GM18508 (cell line): ENCODE data around the gene MACROD2.
"Not testable (repeated sequence)": the region's sequence is repeated elsewhere in the genome, so short reads cannot be mapped to it uniquely, and the experiment has no call there.

ENCODE experiments used
- ATAC-seq: cut with Tn5 transposase; IDR thresholded peaks from one replicate; pipeline ENCODE4 v1.9.1; 2021; ENCODE audit warnings: moderate number of reproducible peaks; ENCODE audit not compliant: insufficient read depth, unreplicated experiment

Gene MACROD2

DNA sequence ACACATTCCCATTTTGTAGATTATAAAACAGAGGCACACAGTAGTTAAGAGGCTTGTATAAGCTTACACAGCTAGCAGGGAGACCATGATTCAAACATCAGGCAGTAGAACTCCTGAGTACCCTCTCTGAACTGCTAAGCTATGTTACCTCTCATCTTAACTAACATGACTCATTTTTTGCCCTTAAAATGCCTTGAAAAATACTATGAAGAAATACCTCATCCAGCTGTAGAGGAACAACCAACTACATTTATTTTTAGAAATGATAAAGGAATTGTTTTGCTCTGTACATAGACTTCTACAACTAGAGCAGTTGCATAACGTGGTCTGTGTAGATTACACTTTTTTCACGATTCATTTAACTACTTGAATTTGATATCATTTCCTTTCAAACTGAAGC, 240.0 kb downstream of the MACROD2 start:
- no peak for ATAC-seq

DNA sequence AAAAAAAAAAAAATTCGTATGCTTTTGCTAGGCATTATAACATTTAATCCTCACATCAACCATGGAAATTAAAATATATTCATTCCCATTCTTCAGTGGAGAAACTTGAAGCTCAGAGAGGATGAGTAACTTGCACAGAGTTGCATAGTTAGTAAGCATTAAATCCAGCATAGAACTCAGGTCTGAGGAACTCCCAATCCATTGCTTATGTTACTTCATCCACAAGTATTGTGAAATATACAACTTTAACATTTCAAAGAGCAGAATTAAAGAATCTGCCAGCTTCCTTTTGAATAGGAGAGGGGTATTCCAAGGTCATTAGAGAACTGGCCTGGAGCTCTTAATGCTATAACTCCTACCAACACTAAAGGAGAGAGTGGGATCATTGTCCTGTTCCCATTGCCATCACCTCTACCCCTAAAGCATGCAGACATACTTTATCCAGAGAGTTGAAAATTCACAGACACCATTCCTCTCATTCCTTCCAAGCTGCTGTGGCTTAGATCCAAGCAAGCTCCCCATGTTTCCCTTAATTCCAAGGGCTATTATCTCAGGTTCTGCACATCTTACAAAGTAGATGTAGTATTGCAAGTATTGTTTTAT, 250.2 kb downstream of the MACROD2 start:
- ATAC-seq = no peak

DNA sequence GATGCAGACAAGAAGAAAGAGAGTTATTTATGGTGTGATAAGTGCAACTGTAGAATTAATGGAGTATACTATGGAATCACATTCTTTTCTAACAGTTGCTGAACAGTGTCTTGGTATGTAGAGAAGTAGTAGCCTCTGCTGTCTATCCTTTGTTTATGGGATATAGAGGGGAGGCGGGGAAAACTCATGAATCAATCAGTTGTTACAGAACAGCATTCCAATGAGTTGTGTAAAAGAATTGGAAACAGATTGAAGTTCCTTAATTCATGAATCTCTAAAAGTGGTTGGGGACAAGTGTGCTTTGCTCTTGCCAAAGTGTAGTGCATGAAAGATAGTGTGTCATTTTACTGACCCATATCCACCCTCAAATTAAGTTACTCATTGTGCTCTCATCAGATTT, 264.4 kb downstream of the MACROD2 start:
- ATAC-seq = no peak

DNA sequence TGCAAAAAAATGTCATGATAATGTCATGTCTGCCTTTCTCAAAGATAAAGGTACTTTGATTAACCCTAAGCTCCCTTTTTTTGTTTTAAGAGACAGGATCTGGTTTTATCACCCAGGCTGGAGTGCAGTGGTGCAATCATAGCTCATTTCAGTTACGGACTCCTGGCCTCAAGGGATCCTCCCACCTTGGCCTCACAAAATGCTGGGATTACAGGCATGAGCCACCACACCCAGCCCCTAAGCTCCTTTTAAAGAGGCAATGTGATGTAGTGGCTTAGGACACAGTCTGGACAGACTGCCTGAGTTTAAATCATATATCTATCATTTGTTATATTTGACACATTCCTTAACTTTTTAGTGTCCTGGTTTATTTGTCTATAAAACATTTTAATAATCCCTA, 265.1 kb downstream of the MACROD2 start:
- ATAC-seq = no peak

DNA sequence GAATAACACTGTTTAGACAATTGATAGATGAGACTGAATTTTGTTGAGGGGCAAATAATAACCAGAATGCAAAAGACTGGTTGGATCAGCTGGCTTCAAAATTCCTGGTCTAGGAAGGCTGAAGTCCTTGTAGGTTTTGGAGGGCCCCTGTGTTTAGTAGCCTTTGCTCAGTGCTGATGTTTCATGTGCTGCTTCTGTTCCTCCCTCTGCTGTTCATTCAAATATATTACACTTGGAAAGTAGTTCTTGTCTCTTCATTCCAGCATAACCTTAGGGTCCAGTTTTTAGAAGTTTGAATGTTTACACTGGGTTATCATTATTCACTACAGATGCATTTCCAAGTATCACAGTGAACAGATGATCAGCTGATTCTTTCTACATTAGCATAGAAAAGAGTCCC, 269.6 kb downstream of the MACROD2 start:
- ATAC-seq = no peak

DNA sequence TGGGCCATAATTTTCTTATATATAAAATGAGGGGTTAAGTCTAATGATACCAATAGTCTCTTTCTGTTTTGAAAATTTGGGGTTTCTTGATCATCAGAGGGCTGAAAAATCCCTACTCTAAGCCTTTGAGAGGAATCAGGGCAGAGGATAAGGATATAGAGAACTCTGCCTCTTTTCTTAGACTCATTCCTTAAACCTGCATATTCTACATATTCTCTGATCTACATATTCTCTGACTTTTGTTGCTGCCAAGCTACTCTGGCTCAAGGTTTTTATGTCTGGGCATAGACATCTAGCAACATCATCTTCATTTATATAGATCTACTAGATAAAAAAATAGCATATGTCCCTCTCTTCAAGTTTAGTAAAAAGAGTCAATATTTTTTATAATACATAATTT, 270.9 kb downstream of the MACROD2 start:
- ATAC-seq = no peak

DNA sequence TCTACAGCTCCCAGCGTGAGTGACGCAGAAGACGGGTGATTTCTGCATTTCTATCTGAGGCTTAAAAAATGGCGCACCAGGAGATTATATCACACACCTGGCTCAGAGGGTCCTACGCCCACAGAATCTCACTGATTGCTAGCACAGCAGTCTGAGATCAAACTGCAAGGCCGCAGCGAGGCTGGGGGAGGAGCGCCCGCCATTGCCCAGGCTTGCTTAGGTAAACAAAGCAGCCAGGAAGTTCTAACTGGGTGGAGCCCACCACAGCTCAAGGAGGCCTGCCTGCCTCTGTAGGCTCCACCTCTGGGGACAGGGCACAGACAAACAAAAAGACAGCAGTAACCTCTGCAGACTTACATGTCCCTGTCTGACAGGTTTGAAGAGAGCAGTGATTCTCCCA, 275.4 kb downstream of the MACROD2 start:
- not testable (repeated sequence) for ATAC-seq

DNA sequence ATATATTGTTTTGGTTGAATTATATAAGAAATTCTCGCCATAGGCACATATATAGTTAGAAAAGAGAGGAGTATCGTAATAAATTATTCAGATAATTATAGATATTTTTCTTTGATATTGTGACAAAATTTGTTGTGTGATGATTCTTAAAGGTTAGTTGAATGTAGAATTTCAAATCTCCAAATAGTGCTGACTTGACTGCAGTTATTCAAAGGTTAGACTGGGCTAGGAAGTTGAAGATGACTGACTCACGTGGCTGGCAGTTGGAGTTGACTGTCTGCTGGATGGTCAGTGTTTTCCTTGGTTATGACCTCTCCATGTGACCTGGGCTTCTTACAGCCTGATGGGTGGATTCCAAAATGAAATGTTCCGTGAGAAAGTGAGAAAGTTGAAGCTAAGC, 286.8 kb downstream of the MACROD2 start:
- ATAC-seq = no peak

DNA sequence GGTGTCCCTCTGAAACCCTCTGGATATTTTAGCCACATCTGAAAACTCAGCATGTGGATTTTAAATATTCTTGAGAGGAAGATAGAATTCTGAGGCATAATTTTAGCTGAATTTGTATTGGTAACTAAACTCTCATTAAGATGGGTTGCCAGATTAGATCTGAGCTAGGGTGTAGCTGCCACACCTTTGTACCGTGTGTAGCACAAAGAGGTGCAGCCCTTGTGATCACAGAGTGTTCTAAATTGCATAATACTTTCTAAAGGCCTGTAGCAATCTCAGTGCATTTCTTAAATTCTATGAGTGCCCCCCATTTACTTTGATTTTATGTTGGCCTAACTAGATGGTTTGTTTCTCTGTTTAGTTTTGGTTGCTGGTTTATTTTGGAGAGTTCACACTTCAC, 289.1 kb downstream of the MACROD2 start:
- no peak for ATAC-seq

DNA sequence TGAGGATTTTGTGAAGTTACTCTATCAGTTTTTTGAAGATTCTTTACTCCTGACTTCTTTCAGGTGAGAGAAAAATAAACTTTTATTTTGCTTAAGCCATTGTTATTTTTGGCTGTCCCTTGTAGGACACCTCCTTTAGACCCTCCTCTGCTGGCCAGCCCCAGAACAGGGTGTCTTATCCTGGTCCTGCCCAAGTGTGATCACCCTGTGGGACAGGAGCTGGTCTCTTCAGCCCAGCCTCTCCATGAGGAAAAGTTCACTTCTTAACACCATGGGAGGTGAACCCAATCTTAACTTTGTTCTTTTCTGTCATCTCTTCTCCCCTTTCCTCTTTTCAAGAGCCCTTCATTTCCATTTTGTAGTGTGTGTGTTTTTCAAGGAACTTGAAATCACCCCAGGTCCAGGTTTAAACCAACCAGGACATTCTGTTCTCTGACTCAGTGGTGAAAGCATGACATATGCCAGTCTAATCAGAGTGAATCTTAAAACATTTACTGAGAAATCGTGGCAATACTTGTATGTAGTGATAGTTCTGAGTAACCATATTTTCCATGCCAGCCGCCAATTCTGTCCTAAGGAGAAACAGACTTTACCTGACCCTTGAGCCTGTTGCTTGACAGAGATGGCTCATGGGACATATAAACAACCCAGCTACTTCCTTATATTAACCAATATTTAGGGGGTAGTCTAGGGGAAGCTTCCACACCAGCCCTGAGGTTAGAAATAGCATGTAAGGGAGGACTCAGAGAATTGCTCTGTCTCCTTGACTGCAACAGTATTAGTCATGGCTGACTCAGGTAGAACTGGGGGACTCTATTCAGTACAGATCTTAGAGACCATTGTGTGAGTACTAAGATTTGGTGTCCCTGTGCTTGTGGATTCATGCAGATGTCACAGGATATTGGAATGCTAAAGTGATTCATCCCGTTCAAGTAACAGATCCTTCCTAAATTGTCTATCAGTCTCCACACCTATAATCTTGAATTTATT, 293.3 kb downstream of the MACROD2 start:
- ATAC-seq = no peak

DNA sequence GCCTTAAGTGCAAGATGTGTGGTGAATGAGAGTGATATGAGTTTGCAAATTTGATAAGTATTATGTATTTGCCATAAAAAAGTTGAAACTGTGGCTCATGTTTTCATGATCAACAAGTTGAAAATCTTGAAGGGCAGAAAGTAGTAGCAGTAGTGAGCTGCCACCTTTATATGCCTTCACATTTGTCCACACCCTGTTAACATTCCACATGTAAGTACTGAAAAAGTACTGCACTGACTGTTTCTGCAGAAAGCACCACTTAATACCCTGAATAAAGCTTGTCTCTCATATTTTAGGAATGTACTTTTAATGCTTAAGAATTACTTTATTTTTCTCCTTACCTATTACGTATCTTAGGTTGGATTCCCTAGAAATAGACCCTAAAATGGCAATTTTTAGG, 296.2 kb downstream of the MACROD2 start:
- ATAC-seq = no peak

DNA sequence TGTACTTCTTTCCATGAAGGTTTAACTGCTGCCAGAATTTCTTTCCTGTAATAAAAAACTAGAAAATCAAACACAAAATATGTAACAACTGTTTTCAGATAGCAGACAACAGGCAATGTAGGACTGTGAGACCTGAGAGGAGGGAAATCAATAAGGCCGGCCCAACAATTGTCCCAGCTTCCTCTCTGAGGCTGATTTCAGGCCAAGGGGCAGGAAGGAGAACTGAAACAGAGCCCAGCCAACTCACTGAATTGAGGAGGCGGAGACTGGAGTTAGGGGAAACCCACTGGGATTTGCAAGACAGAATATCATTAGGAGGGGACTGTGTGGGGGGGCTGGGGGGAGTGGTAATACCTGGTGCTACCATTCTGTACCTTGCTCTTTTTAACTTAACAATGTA, 299.9 kb downstream of the MACROD2 start:
- ATAC-seq = no peak

DNA sequence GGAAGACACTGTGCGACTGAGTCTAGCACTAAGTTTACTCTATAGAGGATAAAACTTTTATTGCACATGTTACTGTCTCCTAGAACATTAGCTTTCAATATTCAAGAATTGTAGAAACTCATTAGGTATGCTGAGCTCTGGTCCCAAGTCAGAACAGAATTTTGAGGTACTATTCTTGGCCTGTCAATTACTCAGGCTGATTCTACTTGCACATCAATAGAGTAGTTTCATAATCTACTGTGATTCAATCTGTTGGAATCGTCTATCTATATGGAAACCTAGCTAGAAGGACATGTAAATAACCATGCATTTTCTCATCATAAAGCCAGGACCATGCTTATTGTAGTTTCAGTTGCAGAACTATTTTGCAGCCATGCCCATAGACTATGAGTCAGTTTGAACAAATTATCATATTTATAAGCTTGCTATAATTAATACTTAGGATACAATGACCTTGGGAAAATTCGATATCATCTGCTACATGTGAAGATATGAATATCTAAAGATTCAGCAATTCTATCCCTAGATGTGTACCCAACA, 300.5 kb downstream of the MACROD2 start:
- no peak for ATAC-seq

DNA sequence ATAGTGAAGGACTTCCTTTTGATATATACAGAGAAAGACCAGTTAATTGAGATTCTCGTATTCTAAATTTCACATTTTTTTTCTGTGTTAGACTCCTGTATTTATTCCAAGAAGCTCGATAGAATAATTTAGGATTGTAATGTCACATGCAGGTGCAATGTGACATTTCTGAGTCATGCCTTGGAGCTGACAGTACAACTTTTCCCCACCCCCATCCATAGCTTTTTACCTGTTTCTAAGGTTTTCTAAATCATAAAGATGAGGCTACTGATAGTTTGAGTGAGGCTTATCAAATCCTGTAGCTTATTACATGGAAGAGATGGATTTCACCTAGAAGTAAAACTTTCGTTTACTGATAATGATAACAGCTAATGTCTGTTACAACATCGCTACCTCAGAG, 304.5 kb downstream of the MACROD2 start:
- ATAC-seq = no peak

DNA sequence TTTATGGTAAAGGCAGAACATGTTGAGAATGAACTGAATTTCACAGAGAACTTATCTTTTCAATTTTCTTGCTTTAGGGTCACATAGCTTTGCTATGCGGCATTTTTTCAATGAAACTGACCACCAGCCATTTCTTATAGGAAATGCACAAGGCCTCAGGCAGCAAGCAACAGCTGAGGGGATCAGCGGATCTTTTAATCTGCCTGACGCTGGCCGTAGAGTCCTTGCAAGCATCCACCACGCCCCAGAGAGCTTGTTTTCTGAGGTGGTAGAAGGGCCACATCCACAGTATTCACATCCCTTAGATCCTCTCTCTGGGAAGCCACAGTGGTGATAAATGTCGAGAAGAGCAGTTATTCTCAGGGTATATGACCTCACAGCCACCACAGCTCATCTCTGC, 307.8 kb downstream of the MACROD2 start:
- no peak for ATAC-seq

DNA sequence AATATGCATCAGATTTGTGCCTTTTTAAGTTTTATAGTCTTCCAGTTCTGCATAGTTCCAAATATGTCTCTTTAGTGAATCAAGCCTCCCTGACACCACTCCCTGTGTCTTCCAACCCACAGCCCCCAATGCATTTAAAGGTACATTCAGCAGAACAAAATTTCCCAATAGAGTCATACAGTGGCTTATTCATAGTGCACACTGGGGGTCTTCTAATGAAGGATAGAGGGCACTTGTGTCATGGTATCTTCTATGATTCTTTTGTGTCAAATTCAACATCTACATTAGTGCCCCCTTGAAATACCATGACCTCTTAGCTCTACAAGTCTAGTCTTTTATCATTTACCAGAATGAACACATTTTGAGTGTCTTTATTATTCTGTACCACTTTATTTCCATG, 308.3 kb downstream of the MACROD2 start:
- no peak for ATAC-seq

DNA sequence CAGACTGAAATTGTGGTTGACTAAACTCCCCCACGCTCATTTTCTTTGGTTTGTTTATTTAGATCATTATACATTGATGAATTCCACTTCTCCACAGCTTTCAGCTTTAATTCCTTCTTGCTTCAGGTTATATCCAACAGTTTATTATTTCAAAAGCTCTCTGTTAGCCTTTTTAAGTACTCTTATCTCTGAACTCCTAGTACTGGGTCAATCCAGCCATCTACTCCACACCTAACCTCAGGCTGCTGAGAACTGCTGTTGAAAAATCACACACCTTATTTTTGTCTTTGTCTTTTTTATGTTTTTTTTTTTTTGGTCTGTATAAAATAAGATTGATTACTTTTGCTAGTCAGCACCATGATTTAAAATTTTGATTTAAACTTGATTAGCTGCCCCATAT, 309.2 kb downstream of the MACROD2 start:
- no peak for ATAC-seq

DNA sequence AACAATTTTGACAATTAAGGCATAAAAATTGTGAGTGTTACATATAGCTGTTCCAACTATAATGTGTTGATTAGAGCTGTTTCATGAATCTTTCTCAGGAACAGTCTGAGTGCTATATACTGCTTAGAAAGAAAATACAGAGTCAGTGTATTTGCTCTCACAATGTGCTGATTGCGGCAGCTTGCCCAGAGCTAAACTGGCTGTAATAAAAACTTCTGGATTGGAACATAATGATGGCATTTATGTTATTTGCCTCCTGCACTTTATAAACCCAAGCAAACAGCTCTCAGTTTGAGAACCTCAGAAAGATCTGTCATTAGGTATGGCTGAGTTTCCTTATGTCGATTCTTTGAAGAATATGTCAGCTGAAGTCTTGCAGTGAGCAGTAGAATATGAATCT, 312.6 kb downstream of the MACROD2 start:
- no peak for ATAC-seq

DNA sequence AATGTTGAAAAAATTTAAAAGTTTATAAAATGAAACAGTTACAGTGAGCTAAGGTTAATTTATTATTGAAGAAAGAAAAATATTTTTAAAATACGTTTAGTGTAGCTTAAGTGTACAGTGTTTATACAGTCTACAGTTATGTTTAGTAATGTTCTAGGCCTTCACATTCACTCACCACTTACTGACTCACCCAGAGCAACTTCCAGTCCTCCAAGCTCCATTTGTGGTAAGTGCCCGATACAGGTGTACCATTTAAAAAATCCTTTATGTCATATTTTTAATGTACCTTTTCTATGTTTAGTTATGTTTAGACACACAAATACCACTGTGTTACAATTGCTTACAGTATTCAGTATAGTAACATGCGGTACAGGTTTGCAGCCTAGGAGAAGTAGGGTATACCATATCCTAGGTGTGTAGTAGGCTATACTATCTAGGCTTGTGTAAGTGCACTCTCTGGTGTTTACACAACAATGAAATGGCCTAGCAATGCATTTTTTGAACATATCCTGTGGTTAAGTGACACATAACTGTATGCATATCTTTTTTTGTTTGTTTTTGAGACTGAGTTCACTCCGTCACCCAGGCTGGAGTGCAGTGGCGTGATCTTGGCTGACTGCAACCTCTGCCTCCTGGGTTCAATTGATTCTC, 315.8 kb downstream of the MACROD2 start:
- no peak for ATAC-seq

DNA sequence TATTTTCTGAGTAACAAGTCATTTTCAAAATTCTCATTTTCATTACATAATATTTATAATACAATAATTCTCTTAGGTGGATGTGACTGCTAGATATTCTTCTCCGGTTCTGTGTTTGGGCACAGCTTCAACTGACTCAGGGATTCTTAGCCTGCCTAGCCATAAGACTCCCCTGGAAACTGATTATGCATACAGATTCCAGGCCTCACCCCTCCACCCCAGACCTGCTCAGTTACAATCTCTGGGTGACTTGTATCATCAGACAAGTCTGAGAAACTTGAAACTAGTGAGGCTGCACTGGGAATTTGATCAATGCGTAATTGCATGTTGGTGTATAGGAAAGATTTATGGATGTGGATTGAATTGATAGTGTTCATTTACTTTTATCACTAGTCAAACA, 316.7 kb downstream of the MACROD2 start:
- ATAC-seq = no peak
